PC-9 (cell line): ENCODE results near the gene FABP1. TPM values are rescaled to one million over a fixed set of nuclear protein-coding genes. Genes with fewer than 3 reads are reported as not detected.

Experiments used
- Bru-seq: library from RNA; stranded (reverse); fragments of 400-500 nt; gene quantifications from one replicate; lab custom pipeline; 2021; lab: Mats Ljungman, UMichigan
- BruChase-seq, 2 experiments: library from RNA; stranded (reverse); fragments of 400-500 nt; gene quantifications; one replicate each; lab custom pipeline; 2021; lab: Mats Ljungman, UMichigan
- BruUV-seq: library from RNA; stranded (reverse); fragments of 400-500 nt; replicated peaks from 2 replicates; lab custom pipeline; 2021; lab: Mats Ljungman, UMichigan
- CTCF ChIA-PET: fragments of 300-600 bp; sonication (Branson Sonifier 250); formaldehyde crosslinking; loops from one replicate; lab custom pipeline; 2022; ENCODE audit warnings: antibody characterized with exemption; lab: Charles Lee
- POLR2A ChIA-PET: fragments of 300-600 bp; sonication (Branson Sonifier 250); formaldehyde crosslinking; loops from one replicate; lab custom pipeline; 2022; ENCODE audit warnings: antibody characterized with exemption; ENCODE audit not compliant: unreplicated experiment; lab: Charles Lee
- DNase-seq, 2 experiments: peaks; one replicate each; pipeline versions ENCODE4 v3.0.0 to v3.0.0-alpha.2; 2015 to 2022; ENCODE audit warnings: mixed read lengths in 1 of 2
- H2AFZ ChIP-seq: fragments of 200-600 bp; sonication (generic); 2 replicates; pipeline ENCODE4 v1.8.1; 2017; ENCODE audit warnings: antibody characterized with exemption
- H3F3A ChIP-seq: fragments of 200-600 bp; sonication (generic); 2 replicates; pipeline ENCODE4 v1.8.1; 2017; ENCODE audit warnings: antibody characterized with exemption, mild to moderate bottlenecking, low read depth; ENCODE audit not compliant: insufficient read depth
- H3K27ac ChIP-seq: fragments of 200-600 bp; sonication (generic); 2 replicates; pipeline ENCODE4 v1.6.1; 2016; ENCODE audit warnings: mixed run types
- H3K27me3 ChIP-seq: fragments of 200-600 bp; sonication (generic); 2 replicates; pipeline ENCODE4 v1.6.1; 2016; ENCODE audit warnings: low read depth, mixed run types; ENCODE audit not compliant: insufficient read depth
- H3K36me3 ChIP-seq: fragments of 200-600 bp; sonication (generic); 2 replicates; pipeline ENCODE4 v1.6.1; 2016; ENCODE audit warnings: low read depth, mixed run types
- H3K4me1 ChIP-seq: fragments of 200-600 bp; sonication (generic); replicated peaks from 2 replicates; pipeline ENCODE4 v1.6.1; 2016; ENCODE audit warnings: mixed run types; ENCODE audit not compliant: insufficient read depth
- H3K4me2 ChIP-seq: fragments of 200-600 bp; sonication (generic); 2 replicates; pipeline ENCODE4 v1.6.1; 2017; ENCODE audit warnings: mixed run types
- H3K4me3 ChIP-seq: fragments of 200-600 bp; sonication (generic); 2 replicates; pipeline ENCODE4 v1.6.1; 2016; ENCODE audit warnings: mixed run types
- H3K79me2 ChIP-seq: fragments of 200-600 bp; sonication (generic); 2 replicates; pipeline ENCODE4 v1.6.1; 2017; ENCODE audit warnings: low read depth, mixed run types
- H3K9me2 ChIP-seq: fragments of 200-600 bp; sonication (generic); 2 replicates; pipeline ENCODE4 v1.8.1; 2017; ENCODE audit warnings: mild to moderate bottlenecking; ENCODE audit not compliant: insufficient read depth
- H3K9me3 ChIP-seq: fragments of 200-600 bp; sonication (generic); 2 replicates; pipeline ENCODE4 v1.8.1; 2016; ENCODE audit warnings: low read depth; ENCODE audit not compliant: insufficient read depth
- H4K20me1 ChIP-seq: fragments of 200-600 bp; sonication (generic); 2 replicates; pipeline ENCODE4 v1.8.1; 2017; ENCODE audit not compliant: insufficient read depth
- EZH2 ChIP-seq: fragments of 200-600 bp; sonication (generic); IDR thresholded peaks from 2 replicates; pipeline ENCODE4 v1.8.0; 2017; ENCODE audit warnings: antibody characterized with exemption, low read depth
- intact Hi-C: fragments of 100-400 bp; cut with micrococcal nuclease; formaldehyde crosslinking; loops from one replicate; pipeline ENCODE4 v1.10.0; 2022; ENCODE audit not compliant: unreplicated experiment
- long read RNA-seq: library from polyadenylated mRNA; stranded (forward); transcript quantifications from one replicate; pipeline ENCODE4 v2.0.0, GENCODE V29; 2022
- total RNA-seq: library from RNA; stranded (reverse); gene quantifications from 2 replicates; pipeline ENCODE4 v1.2.3, GENCODE V29; 2021
- TF ChIP-seq, protein P1 (sequence below): fragments of 200-600 bp; sonication (generic); conservative IDR thresholded peaks from 2 replicates; pipeline ENCODE4 v1.6.1; 2017; ENCODE audit warnings: mixed run types, antibody characterized with exemption, mild to moderate bottlenecking, moderate library complexity

FABP1 gene
- not detected in 2 replicates for total RNA-seq
- not detected for Bru-seq, nascent RNA
- not detected for BruChase-seq, experiment 1, labeled RNA remaining after a 2-hour chase
- not detected for BruChase-seq, experiment 2, labeled RNA remaining after a 6-hour chase
- long read RNA-seq, result 0 reads

DNA sequence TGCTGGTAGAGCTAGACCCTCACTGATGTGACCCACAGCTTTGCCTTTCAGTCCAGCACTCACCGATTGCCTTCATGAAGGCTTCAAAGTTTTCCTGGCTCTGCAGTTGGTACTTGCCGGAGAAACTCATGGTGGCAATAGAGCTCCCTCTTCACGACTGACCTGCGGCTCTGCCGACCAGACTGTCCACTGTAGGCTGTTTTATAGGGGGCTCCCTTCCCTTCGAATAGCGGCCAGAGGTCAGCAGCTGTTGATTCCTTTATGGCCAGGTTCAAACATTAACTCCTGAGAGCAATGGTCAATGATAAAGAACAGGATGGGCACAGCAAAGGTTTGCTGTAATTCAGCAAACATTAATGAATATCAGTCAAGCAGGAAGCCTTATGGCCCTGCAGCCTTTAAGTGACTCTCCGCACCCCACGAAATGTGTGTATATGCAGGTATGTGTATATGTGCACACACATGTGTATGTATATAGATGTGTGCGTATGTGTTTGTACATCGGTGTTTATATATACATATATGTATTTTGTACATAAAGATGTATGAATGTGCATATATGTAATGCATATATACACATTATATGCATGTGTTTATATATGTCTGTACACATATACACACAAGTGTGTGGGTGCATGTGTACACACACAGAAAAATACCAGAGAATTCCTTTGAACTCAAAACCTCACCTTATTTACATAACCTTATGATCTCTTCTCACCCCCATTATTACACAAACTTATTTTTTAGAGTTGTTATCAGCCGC is at the start of gene FABP1:
Gene FABP1 (minus strand): TSS at position 175 of the 766 bp plus-strand sequence. CDS start 45 bp downstream, at position 130.
- no peak within 1 kb of the TSS for H3K27ac ChIP-seq
- DNase-seq, result no peak
- ChIA-PET CTCF (no interaction called here), POLR2A (no interaction called here)
- TF ChIP-seq, protein P1, sequence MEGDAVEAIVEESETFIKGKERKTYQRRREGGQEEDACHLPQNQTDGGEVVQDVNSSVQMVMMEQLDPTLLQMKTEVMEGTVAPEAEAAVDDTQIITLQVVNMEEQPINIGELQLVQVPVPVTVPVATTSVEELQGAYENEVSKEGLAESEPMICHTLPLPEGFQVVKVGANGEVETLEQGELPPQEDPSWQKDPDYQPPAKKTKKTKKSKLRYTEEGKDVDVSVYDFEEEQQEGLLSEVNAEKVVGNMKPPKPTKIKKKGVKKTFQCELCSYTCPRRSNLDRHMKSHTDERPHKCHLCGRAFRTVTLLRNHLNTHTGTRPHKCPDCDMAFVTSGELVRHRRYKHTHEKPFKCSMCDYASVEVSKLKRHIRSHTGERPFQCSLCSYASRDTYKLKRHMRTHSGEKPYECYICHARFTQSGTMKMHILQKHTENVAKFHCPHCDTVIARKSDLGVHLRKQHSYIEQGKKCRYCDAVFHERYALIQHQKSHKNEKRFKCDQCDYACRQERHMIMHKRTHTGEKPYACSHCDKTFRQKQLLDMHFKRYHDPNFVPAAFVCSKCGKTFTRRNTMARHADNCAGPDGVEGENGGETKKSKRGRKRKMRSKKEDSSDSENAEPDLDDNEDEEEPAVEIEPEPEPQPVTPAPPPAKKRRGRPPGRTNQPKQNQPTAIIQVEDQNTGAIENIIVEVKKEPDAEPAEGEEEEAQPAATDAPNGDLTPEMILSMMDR, result no peak
- TF ChIP-seq EZH2, result no peak
- BruUV-seq, result no TSS peak
- no peak within 1 kb of the TSS for H3K4me3 ChIP-seq
- H3K9me3 ChIP-seq, result no peaks in the 10 kb centered on the region
- H3K79me2 ChIP-seq, result no peaks in the 10 kb centered on the region
- peaks cover 47% of the 10 kb centered on the region for H3K27me3 ChIP-seq
- intact Hi-C loops, result no loop called here
- H3K9me2 ChIP-seq, result no peaks in the 10 kb centered on the region
- H3K4me1 ChIP-seq, result no peaks in the 10 kb centered on the region
- no peaks in the 10 kb centered on the region for H3F3A ChIP-seq
- no peaks in the 10 kb centered on the region for H4K20me1 ChIP-seq
- no peak within 1 kb of the TSS for H3K4me2 ChIP-seq
- no peaks in the 10 kb centered on the region for H3K36me3 ChIP-seq
- H2AFZ ChIP-seq, result no peak within 1 kb of the TSS

DNA sequence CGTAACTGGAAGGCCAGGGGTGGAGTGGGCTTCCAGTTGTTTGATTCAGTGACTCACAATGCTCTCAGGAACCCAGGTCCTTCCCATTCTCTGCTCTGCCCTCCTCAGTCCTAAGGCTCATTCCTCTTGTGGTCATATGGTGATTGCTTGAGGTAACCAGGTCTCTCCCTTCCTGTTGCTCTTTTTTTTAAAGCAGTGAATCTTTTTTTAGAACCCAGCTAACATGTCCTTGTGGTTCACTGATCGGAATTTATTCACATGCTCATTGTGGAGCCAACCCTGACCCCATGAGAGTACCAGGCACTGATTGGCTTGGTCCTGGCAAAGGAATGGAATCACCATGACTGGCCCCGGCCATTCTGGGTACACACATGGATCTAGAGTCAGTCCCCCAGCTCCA is 49.7 kb upstream of the FABP1 start:
- no peak overlapping the region for H3K4me2 ChIP-seq
- no peaks in the 10 kb centered on the region for H3K4me1 ChIP-seq
- no peaks in the 10 kb centered on the region for H3K27me3 ChIP-seq
- BruUV-seq, result no TSS peak
- H3K79me2 ChIP-seq, result no peaks in the 10 kb centered on the region
- no peak for DNase-seq
- no peaks in the 10 kb centered on the region for H3K9me3 ChIP-seq
- H3K36me3 ChIP-seq, result no peaks in the 10 kb centered on the region
- no peaks in the 10 kb centered on the region for H4K20me1 ChIP-seq
- no peak overlapping the region for H2AFZ ChIP-seq
- H3K27ac ChIP-seq, result no peak overlapping the region
- TF ChIP-seq, protein P1, result no peak
- intact Hi-C loops, result no loop called here
- ChIA-PET CTCF (no interaction called here), POLR2A (no interaction called here)
- no peak overlapping the region for H3K4me3 ChIP-seq
- no peaks in the 10 kb centered on the region; the same call in 1 of the 2 replicates for H3K9me2 ChIP-seq
- H3F3A ChIP-seq, result 0 out of 2 replicates have a peak, but pooled peaks cover 4% of the 10 kb centered on the region

DNA sequence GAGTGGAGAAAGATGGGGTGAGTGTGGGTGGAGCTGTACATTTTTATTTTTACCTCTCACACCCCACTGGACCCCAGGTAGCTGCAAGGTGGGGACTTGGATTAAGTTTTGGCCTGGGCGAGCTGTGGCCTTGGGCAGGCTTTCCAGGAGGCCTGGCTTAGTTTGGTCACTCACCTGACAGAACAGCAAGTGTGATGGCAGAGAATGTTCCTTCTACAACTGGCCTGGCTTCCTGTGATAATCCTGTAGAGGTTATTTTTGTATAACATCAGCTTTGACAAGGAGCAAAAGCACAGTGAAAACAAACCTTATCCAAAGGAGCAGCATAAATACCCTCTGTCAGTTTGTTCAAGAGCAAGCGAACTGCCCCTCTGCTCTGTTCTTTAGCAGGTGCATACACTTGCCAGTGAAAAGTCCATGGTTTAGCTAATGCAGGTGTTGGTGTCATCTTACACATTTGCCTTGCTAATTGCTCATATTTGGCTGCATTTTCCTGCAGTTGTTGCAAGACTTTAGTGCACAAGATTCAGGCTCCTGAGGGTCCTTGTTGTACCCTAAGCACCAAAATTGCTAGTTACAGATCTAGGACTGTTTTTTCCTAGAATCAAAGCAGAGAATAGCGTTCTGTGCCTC is 48.6 kb upstream of the FABP1 start:
- TF ChIP-seq EZH2, result no peak
- TF ChIP-seq, protein P1, result no peak
- no peak overlapping the region for H3K4me2 ChIP-seq
- H3K4me1 ChIP-seq, result no peaks in the 10 kb centered on the region
- no peaks in the 10 kb centered on the region; the same call in 1 of the 2 replicates for H3K9me2 ChIP-seq
- no peak overlapping the region for H3K4me3 ChIP-seq
- no peaks in the 10 kb centered on the region for H3K9me3 ChIP-seq
- 0 out of 2 replicates have a peak, but pooled peaks cover 4% of the 10 kb centered on the region for H3F3A ChIP-seq
- H3K79me2 ChIP-seq, result no peaks in the 10 kb centered on the region
- no peak for DNase-seq
- no peaks in the 10 kb centered on the region for H4K20me1 ChIP-seq
- H3K27me3 ChIP-seq, result no peaks in the 10 kb centered on the region
- ChIA-PET POLR2A (no interaction called here), CTCF (no interaction called here)
- intact Hi-C loops, result no loop called here
- no TSS peak for BruUV-seq
- no peak overlapping the region for H3K27ac ChIP-seq
- H2AFZ ChIP-seq, result no peak overlapping the region
- H3K36me3 ChIP-seq, result no peaks in the 10 kb centered on the region
